ENCODE measurements around the gene LDLRAD4. TPM values are rescaled to one million over a fixed set of nuclear protein-coding genes. Genes with fewer than 3 reads are reported as not detected.

Gene LDLRAD4
- total RNA-seq, 1 experiment from 2014 or later, result not detected

GRCh38 chr18:13613591-13614501, 395.3 kb downstream of the LDLRAD4 start:
- no peaks in the 10 kb centered on the region for H4K20me1 ChIP-seq (ENCODE audit: low read length)
- peaks cover 73% of the 10 kb centered on the region for H3K27me3 ChIP-seq (ENCODE audit: low read length)
- no peaks in the 10 kb centered on the region for H3F3A ChIP-seq (ENCODE audit: low read length, unreplicated experiment)
- no peak overlapping the region for H3K9ac ChIP-seq (ENCODE audit: low read length)
- no peak overlapping the region for H2AFZ ChIP-seq (ENCODE audit: low read length)
- ChIA-PET CTCF (no interaction called here), POLR2A (ENCODE audit: unreplicated experiment) (no interaction called here)
- ATAC-seq (no peak), DNase-seq (no peak)
- no peaks in the 10 kb centered on the region for H3K9me2 ChIP-seq (replicated peaks; ENCODE audit: low read length)
- H3K4me2 ChIP-seq (ENCODE audit: low read length), result no peak overlapping the region
- H3K36me3 ChIP-seq (ENCODE audit: low read depth, low read length), result no peaks in the 10 kb centered on the region
- H3K79me2 ChIP-seq (ENCODE audit: low read length), result no peaks in the 10 kb centered on the region
- H3K9me3 ChIP-seq (ENCODE audit: low read length), result no peaks in the 10 kb centered on the region
- TF ChIP-seq EZH2 (IDR thresholded peaks at IDR 0.05; ENCODE audit: low read length, unreplicated experiment) (no peak), EZH2phosphoT487 (IDR thresholded peaks at IDR 0.05; ENCODE audit: borderline replicate concordance, low read length) (no peak)
- no peak overlapping the region for H3K4me3 ChIP-seq (ENCODE audit: low read length)
- H3K27ac ChIP-seq (ENCODE audit: low read length), result no peak overlapping the region
- H3K4me1 ChIP-seq (ENCODE audit: insufficient read depth, low read length), result no peaks in the 10 kb centered on the region; the same call in 1 of the 2 replicates
- intact Hi-C loops (cut with micrococcal nuclease), result no loop called here
- BruUV-seq (replicated peaks), result no TSS peak

GRCh38 chr18:13614641-13615288, 396.2 kb downstream of the LDLRAD4 start:
- H3K79me2 ChIP-seq (ENCODE audit: low read length), result no peaks in the 10 kb centered on the region
- ChIA-PET POLR2A (ENCODE audit: unreplicated experiment) (no interaction called here), CTCF (no interaction called here)
- H3K9me3 ChIP-seq (ENCODE audit: low read length), result no peaks in the 10 kb centered on the region
- no peak overlapping the region for H3K27ac ChIP-seq (ENCODE audit: low read length)
- no peaks in the 10 kb centered on the region for H4K20me1 ChIP-seq (ENCODE audit: low read length)
- no peaks in the 10 kb centered on the region; the same call in 1 of the 2 replicates for H3K4me1 ChIP-seq (ENCODE audit: insufficient read depth, low read length)
- H3K36me3 ChIP-seq (ENCODE audit: low read depth, low read length), result no peaks in the 10 kb centered on the region
- no peak overlapping the region for H3K4me3 ChIP-seq (ENCODE audit: low read length)
- H3K27me3 ChIP-seq (ENCODE audit: low read length), result peaks cover 66% of the 10 kb centered on the region
- no peaks in the 10 kb centered on the region for H3F3A ChIP-seq (ENCODE audit: low read length, unreplicated experiment)
- no peak for DNase-seq
- BruUV-seq (replicated peaks), result no TSS peak
- H2AFZ ChIP-seq (ENCODE audit: low read length), result no peak overlapping the region
- no peak for TF ChIP-seq EZH2 (IDR thresholded peaks at IDR 0.05; ENCODE audit: low read length, unreplicated experiment)
- TF ChIP-seq EZH2phosphoT487 (IDR thresholded peaks at IDR 0.05; ENCODE audit: borderline replicate concordance, low read length), result no peak
- TF ChIP-seq CTCF (conservative IDR thresholded peaks at IDR 0.05; ENCODE audit: low read depth, low read length), result no peak
- no peak for ATAC-seq
- H3K9me2 ChIP-seq (replicated peaks; ENCODE audit: low read length), result no peaks in the 10 kb centered on the region
- no peak overlapping the region for H3K9ac ChIP-seq (ENCODE audit: low read length)
- H3K4me2 ChIP-seq (ENCODE audit: low read length), result no peak overlapping the region
- intact Hi-C loops (cut with micrococcal nuclease), result no loop called here

- no peaks in the 10 kb centered on the region; the same call in 1 of the 2 replicates for H3K4me1 ChIP-seq (ENCODE audit: insufficient read depth, low read length)
- H3K36me3 ChIP-seq (ENCODE audit: low read depth, low read length), result no peaks in the 10 kb centered on the region
- peaks cover 70% of the 10 kb centered on the region for H3K27me3 ChIP-seq (ENCODE audit: low read length)
- H3K27ac ChIP-seq (ENCODE audit: low read length), result no peak overlapping the region
- H2AFZ ChIP-seq (ENCODE audit: low read length), result no peak overlapping the region
- intact Hi-C loops (cut with micrococcal nuclease), result no loop called here
- no peak overlapping the region for H3K9ac ChIP-seq (ENCODE audit: low read length)
- H3K4me2 ChIP-seq (ENCODE audit: low read length), result no peak overlapping the region
- no peaks in the 10 kb centered on the region for H3K79me2 ChIP-seq (ENCODE audit: low read length)
- no peaks in the 10 kb centered on the region for H3F3A ChIP-seq (ENCODE audit: low read length, unreplicated experiment)
- H3K9me2 ChIP-seq (replicated peaks; ENCODE audit: low read length), result no peaks in the 10 kb centered on the region
- no peak for DNase-seq
- no peak for ATAC-seq
- H4K20me1 ChIP-seq (ENCODE audit: low read length), result no peaks in the 10 kb centered on the region
- POLR2A ChIA-PET (ENCODE audit: unreplicated experiment), result no interaction called here
- no peak overlapping the region for H3K4me3 ChIP-seq (ENCODE audit: low read length)
- CTCF ChIA-PET, result no interaction called here
- BruUV-seq (replicated peaks), result no TSS peak
- H3K9me3 ChIP-seq (ENCODE audit: low read length), result no peaks in the 10 kb centered on the region
- TF ChIP-seq EZH2 (IDR thresholded peaks at IDR 0.05; ENCODE audit: low read length, unreplicated experiment), result no peak
- no peak for TF ChIP-seq EZH2phosphoT487 (IDR thresholded peaks at IDR 0.05; ENCODE audit: borderline replicate concordance, low read length)
- no peak for TF ChIP-seq CTCF (conservative IDR thresholded peaks at IDR 0.05; ENCODE audit: low read depth, low read length)
These were observed 396.9 kb downstream of the LDLRAD4 start for GRCh38 chr18:13615432-13615861.
